Keratinocyte (primary cell): ENCODE data around the gene EPHB1. TPM values are rescaled to one million over a fixed set of nuclear protein-coding genes. Genes with fewer than 3 reads are reported as not detected.

Experiments
- DNase-seq: peaks from one replicate; pipeline ENCODE4 v3.0.0-alpha.2; 2011; ENCODE audit warnings: low read depth, missing footprints, low spot score
- FAIRE-seq: peaks from 2 replicates; lab custom pipeline; 2011; peaks lifted over from hg19 to GRCh38; lab: Jason Lieb, UNC
- H2AFZ ChIP-seq: 2 replicates; pipeline ENCODE4 v1.6.0; 2012; ENCODE audit warnings: low read length, control low read depth, inconsistent platforms; ENCODE audit not compliant: control insufficient read depth
- H3K27ac ChIP-seq: 2 replicates; pipeline ENCODE4 v1.5.1; 2011; ENCODE audit warnings: low read length; ENCODE audit not compliant: control insufficient read depth, insufficient read depth
- H3K27me3 ChIP-seq: 3 replicates; pipeline ENCODE4 v1.6.0; 2011; ENCODE audit warnings: low read length; ENCODE audit not compliant: control insufficient read depth, insufficient read depth; ENCODE audit errors: extremely low read depth
- H3K36me3 ChIP-seq, 2 experiments: 2 replicates in 1 of 2; 3 replicates in 1 of 2; pipeline ENCODE4 v1.5.1; 2011; ENCODE audit warnings: low read length in 2 of 2, mild to moderate bottlenecking in 1 of 2; ENCODE audit not compliant: control insufficient read depth in 2 of 2, insufficient read depth in 2 of 2; ENCODE audit errors: extremely low read depth in 1 of 2
- H3K4me1 ChIP-seq: 3 replicates; pipeline ENCODE4 v1.5.1; 2011; ENCODE audit warnings: low read length; ENCODE audit not compliant: control insufficient read depth, insufficient read depth; ENCODE audit errors: extremely low read depth
- H3K4me2 ChIP-seq: 3 replicates; pipeline ENCODE4 v1.6.0; 2011; ENCODE audit warnings: low read depth, low read length; ENCODE audit not compliant: control insufficient read depth, insufficient read depth; ENCODE audit errors: extremely low read depth
- H3K4me3 ChIP-seq, 3 experiments: fragments of 200-600 bp in 1 of 3; sonication (generic) in 1 of 3; 2 replicates in 2 of 3; 3 replicates in 1 of 3; pipeline ENCODE4 v1.5.1; 2011 to 2016; ENCODE audit warnings: low read length in 3 of 3, mild to moderate bottlenecking in 3 of 3, control low read depth in 2 of 3, inconsistent platforms in 1 of 3, low read depth in 1 of 3, mixed read lengths in 1 of 3, mixed run types in 1 of 3, moderate library complexity in 1 of 3; ENCODE audit not compliant: control insufficient read depth in 2 of 3, insufficient read depth in 2 of 3; ENCODE audit errors: extremely low read depth in 1 of 3
- H3K79me2 ChIP-seq: 2 replicates; pipeline ENCODE4 v1.6.0; 2012; ENCODE audit warnings: low read length; ENCODE audit not compliant: control insufficient read depth, insufficient read depth
- H3K9ac ChIP-seq: 3 replicates; pipeline ENCODE4 v1.6.0; 2011; ENCODE audit warnings: low read length; ENCODE audit not compliant: control insufficient read depth, insufficient read depth; ENCODE audit errors: extremely low read depth
- H3K9me1 ChIP-seq: 3 replicates; pipeline ENCODE4 v1.6.0; 2011; ENCODE audit warnings: low read length; ENCODE audit not compliant: control insufficient read depth, insufficient read depth; ENCODE audit errors: extremely low read depth
- H3K9me3 ChIP-seq: 2 replicates; pipeline ENCODE4 v1.5.1; 2012; ENCODE audit warnings: low read depth, low read length; ENCODE audit not compliant: control insufficient read depth
- H4K20me1 ChIP-seq: 3 replicates; pipeline ENCODE4 v1.6.0; 2011; ENCODE audit warnings: low read length; ENCODE audit not compliant: control insufficient read depth, insufficient read depth; ENCODE audit errors: extremely low read depth
- CTCF ChIP-seq, 3 experiments: IDR thresholded peaks in 1 of 3; conservative IDR thresholded peaks in 1 of 3; optimal IDR thresholded peaks in 1 of 3; 2 replicates in 2 of 3; 3 replicates in 1 of 3; pipeline versions ENCODE3 to v1.5.1; 2011; ENCODE audit warnings: low read length in 3 of 3, mild to moderate bottlenecking in 3 of 3, moderate library complexity in 2 of 3, control low read depth in 1 of 3, inconsistent platforms in 1 of 3; ENCODE audit not compliant: insufficient read depth in 2 of 3; ENCODE audit errors: extremely low read depth in 1 of 3
- EZH2 ChIP-seq: IDR thresholded peaks from one replicate; pipeline ENCODE4 v1.6.1; 2012; ENCODE audit warnings: inconsistent platforms, mild to moderate bottlenecking, low read length, moderate library complexity
- dilution Hi-C: fragments of 300-500 bp; cut with MboI; formaldehyde crosslinking; loops from one replicate; pipeline ENCODE4 v1.7.0; 2020; ENCODE audit warnings: low sequenced_read_pairs; ENCODE audit not compliant: extremely low pct_ligation_motif_present
- polyA plus RNA-seq, 5 experiments: library from polyadenylated mRNA; depleted of rRNA in 3 of 5; stranded (reverse) in 3 of 5; stranded (forward) in 1 of 5; unstranded in 1 of 5; fragments of >200 nt; gene quantifications; 1 replicate in 1 of 5; 2 replicates in 3 of 5; 3 replicates in 1 of 5; pipeline versions ENCODE4 v1.2.1 to v1.2.3, GENCODE V29; 2011 to 2012; ENCODE audit warnings: missing spikeins in 2 of 5, low read depth in 1 of 5, low replicate concordance in 1 of 5

EPHB1 gene
- polyA plus RNA-seq, 1 donor (not counting 4 experiments of a cell fraction or from before 2014, with no cell fraction given), result 0.01 TPM

- H3K79me2 ChIP-seq, result no peaks in the 10 kb centered on the region
- no peaks in the 10 kb centered on the region for H3K4me1 ChIP-seq
- no peaks in the 10 kb centered on the region for H3K27me3 ChIP-seq
- H3K27ac ChIP-seq, result no peak overlapping the region
- H3K4me3 ChIP-seq, result no peak overlapping the region
- no peak overlapping the region for H3K4me2 ChIP-seq
- TF ChIP-seq EZH2 (no peak), CTCF (optimal IDR thresholded peaks at IDR 0.05 in 1 of 3, IDR thresholded peaks at IDR 0.05 in 1 of 3, conservative IDR thresholded peaks at IDR 0.05 in 1 of 3; ENCODE audit: extremely low read depth in 1 of 3, insufficient read depth in 2 of 3, low read length in 3 of 3) (no peak)
- H3K36me3 ChIP-seq, result no peaks in the 10 kb centered on the region
- FAIRE-seq, result no peak
- H2AFZ ChIP-seq, result no peak overlapping the region
- H3K9ac ChIP-seq, result no peak overlapping the region
- dilution Hi-C loops, result no loop called here
- H3K9me3 ChIP-seq, result no peaks in the 10 kb centered on the region
- H4K20me1 ChIP-seq, result no peaks in the 10 kb centered on the region
- DNase-seq, result no peak
- H3K9me1 ChIP-seq, result no peaks in the 10 kb centered on the region
These were observed 286.9 kb downstream of the EPHB1 start for GRCh38 chr3:135081856-135082434.

- FAIRE-seq, result no peak
- DNase-seq, result no peak
- Histone ChIP-seq H3K27ac (no peak overlapping the region), H3K36me3 (no peaks in the 10 kb centered on the region), H3K79me2 (no peaks in the 10 kb centered on the region), H3K4me2 (no peak overlapping the region), H3K27me3 (no peaks in the 10 kb centered on the region), H3K4me1 (no peaks in the 10 kb centered on the region), H3K9me3 (no peaks in the 10 kb centered on the region), H4K20me1 (no peaks in the 10 kb centered on the region), H3K9ac (no peak overlapping the region), H3K4me3 (no peak overlapping the region), H2AFZ (no peak overlapping the region), H3K9me1 (no peaks in the 10 kb centered on the region)
- TF ChIP-seq CTCF (optimal IDR thresholded peaks at IDR 0.05 in 1 of 3, IDR thresholded peaks at IDR 0.05 in 1 of 3, conservative IDR thresholded peaks at IDR 0.05 in 1 of 3; ENCODE audit: extremely low read depth in 1 of 3, insufficient read depth in 2 of 3, low read length in 3 of 3), result no peak
- TF ChIP-seq EZH2, result no peak
- dilution Hi-C loops, result no loop called here
These were observed 287.6 kb downstream of the EPHB1 start for GRCh38 chr3:135082706-135083105.
